NCI-H1048 (cell line): ENCODE measurements around the gene TTLL6.

Source experiments
- DNase-seq: peaks from one replicate; lab custom pipeline; 2025; lab: John Stamatoyannopoulos, UW

The TTLL6 gene

GRCh38 chr17:48737330-48738043, 79.5 kb downstream of the TTLL6 start:
- no peak for DNase-seq

DNA sequence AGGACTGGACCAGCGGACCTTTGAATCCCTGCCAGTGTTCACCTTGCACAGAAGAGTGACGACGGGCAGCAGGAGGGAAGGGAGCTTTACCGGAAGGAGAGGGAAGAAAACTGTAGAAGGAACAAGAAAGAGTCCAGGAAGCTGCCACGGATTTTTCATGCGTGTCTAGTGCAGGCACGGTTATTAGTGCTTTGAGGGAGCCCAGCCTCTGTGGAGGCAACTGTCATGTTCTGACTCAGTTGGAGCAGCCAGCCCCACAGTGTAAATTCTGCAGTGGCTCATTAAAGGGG, 82.0 kb downstream of the TTLL6 start:
- no peak for DNase-seq

DNA sequence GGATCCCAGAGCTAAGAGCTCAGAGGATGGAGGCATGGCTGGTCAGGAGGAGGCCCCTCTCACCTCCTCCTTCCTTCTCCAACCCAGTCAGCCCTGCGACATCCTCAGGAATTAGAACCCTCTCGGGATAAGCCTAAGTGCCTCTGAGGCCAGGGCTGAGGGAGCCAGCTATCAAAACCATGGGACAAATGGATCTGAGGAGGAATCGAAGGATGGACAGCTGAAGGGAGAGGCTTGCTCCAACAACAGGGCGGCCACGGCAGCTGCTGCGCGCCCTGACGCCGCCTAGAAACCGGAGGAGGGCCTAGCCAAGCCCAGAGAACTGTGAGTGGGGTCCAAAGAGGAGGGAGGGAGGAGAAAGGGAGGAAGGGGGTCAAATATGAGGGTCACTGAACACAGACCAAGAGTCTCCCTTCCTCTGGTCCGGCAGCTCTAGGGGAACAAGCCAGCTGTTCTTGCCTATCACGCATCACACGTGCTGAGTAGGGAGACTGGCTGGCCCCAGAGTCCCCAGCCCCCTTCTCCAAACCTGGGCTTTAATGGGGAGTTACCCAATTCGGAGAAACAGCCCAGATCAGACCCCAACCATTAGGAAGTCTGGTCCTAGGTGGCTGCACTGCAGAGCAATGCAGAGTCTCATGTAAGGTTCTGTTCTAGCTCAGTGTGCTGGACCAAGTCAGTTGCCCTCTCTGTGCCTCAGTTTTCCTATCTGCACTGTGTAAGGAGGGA, 82.5 kb downstream of the TTLL6 start:
- no peak for DNase-seq

- no peak for DNase-seq
Measured at GRCh38 chr17:48733632-48734328, 83.2 kb downstream of the TTLL6 start.

DNA sequence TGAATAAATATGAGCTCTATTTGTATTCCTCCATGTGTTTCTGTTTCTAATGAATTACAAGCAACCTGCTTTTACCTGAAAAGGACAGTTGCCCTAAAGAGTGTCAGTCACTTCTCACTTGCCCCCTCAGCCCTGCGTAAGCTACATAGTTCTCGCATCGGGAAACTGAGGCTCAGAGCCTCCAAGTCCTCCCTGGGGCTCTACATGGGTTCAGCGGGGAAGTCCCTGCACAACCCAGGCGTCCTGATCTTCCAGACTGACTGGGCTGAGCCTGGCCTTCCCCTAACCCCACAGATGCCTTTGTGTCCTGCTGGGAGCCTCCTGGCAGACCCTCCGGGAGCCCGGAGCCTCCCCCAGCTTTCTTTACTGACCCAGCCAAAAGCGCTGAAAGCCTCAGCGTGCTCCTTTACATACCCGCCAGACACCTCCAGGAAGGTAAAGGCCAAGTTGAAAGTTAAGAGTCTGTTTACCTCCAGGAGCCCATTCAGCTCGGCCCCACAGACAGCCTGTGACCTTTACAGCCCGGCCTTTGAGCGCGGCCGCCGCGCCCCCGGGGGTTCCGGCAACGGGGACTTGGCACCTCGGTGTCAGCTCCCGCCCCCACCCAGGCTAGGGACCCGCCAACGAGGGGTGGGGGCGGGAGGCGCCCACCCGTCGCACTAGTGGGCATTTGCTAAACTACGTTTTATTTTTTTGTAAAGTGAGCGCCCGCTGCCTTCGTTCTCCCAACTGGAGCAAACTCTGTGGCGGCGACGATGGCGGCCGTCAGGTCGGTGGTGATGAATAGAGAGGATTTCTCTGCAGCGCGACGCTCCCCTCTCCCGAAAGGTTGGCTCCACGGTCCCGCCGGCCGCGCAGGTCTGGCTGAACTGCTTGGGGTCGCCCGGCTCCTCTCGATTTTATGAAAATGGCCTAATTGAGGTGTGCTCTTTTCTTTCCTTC, 84.1 kb downstream of the TTLL6 start:
- no peak for DNase-seq

DNA sequence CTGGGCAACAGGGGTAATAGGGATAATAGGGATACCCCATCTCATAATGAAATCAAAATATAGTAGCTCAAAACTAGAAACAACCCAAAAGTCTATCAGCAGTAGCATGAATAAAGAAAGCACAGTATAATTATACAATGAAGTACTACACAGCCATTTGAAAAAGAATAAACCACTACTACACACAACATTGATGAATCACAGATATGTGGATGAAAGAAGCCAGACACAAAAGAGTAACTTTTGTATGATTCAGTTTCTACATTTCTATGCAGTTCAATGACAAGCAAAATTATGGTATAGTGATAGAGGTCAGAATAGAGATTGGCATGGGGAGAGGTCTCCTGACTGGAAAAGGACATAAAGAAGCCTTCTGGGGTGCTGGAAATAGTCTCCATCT, 85.7 kb downstream of the TTLL6 start:
- DNase-seq = no peak

DNA sequence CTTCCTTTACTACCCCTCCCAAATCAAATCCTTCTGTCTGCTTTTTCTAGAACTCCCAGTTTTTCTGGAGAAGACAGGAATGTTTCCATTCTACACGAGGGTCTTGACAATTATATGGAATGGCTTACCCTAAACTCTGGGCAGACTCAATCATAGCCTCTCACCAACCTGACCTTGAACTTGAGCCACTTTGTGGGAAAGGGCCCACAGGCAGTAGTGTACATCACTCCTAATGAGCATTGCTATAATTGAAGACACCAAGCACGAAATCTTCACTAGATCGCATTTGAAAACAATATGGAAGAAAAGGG, 86.8 kb downstream of the TTLL6 start:
- no peak for DNase-seq

- DNase-seq = no peak
Measured at GRCh38 chr17:48729335-48730239, 87.4 kb downstream of the TTLL6 start.

DNA sequence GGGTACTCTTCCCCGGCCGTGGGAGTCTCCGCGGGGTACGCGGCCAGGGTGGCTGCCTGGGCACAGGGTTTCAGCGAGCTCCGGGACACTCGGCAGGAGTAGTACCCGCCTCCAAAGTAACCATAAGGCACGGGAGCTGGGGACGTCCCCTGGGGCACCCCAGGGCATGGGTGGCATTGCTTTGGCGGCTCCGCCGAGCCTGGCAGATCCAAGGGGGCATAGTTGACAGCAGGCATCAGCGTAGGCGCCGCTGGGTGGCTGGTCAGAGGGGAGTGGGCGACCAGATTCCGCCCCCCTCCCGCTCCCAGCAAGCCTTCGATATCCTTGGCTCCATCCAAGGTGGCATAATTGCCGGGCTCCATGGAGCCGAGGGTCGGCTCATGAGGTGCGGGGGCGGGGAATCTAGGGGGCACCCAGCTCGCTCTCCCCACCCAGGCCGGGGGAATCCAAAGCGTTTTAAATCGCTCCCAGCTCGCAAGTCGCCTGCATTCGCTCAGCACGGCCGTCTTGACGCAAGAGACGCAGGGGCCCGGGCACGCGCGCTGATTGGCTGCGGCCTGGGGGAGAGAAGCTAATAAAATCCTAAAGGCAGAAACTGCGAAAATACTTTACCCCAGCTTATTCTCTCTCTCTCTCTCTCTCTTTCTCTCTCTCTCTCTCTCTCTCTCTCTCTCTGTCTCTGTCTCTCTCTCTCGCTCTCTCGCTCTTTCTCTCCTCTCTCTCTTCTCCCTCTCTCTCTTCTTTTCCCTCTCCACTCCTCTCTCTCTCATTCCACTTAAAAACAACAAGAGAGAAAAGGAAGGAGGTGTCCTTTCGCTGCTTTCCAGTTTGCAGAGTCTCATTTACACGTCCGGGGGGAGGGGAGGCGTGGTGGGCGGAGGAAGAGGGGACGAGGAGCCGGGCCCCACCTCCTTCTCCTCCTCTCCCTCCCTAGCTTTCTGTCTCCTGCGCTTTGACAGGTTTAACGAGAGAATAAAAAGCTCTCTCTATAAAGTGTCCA, 88.5 kb downstream of the TTLL6 start, which contains the start of gene HOXB13:
HOXB13 (minus strand) TSS at position 519 of the 1,000 bp plus-strand sequence; CDS start at position 362, 157 bp downstream.
- DNase-seq = no peak

DNA sequence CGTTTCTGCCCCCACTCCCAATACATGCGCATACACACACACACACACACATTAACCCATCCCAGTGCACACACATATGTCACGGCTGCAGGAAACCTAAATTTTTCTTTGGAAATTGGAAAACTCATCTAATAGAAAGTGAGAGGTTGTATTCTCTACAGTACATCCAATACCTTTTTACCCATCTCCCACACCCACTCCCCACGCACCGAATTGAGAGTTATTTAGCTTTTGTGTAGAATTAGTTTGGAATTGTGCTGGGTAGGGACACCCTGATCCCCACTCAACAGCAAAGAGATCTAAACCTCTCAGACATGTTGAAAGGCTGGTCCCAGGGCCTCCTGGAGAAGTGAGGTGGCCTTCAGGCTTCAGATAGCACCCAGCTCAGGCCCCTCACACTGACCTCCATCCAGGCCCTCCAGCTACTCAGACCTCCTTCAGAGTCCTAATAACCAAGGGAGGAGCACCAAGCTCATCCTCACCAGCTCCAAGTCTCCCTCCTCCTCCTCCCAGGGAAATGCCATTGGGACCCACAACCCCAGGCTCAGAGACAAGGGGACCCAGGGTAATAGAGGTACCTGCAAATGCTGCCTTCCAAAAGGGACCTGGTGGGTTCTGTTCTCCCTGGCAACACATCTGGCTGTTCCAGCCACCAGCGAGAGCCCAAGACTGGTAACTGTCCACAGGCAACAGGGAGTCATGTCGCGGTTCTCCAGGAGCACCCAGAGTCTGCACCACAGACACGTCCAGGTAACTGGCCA, 89.4 kb downstream of the TTLL6 start:
- DNase-seq = no peak

- DNase-seq = no peak
Measured at GRCh38 chr17:48726916-48727286, 90.1 kb downstream of the TTLL6 start.

DNA sequence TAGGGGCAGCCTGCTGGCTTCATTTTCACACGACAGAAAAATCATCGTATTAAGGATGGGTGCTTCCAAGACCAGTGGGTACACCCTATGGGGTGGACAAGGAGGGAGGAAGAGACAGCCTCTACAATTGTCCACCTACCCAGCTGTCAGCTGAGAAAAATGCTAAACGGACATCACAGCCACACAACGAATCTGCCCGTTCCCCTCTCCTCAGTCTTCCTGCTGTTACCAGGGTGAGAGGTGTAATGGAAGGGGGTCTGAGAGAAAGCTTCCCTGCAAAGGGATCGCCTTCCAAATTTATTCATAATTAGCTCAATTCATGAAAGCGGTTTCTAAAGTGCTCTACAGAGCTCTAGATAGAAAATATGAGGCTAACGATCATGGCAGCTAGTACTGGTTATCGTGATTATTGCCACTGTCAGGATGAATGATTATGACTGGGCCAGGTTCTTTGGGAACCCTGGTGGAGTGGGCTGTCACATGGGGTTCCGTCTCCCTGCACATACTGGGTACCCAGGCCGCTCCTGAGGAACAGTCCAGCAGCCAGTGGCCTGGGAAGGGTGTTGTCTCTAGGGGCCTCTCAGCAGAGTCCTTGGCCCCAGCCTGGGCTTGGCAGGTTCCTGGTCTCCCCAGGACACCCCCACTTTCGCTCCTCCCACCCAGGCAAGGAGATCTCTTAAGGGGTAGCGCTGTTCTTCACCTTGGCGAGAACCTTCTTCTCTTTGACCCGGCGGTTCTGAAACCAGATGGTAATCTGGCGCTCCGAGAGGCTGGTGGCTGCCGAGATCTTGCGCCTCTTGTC, 90.7 kb downstream of the TTLL6 start:
- no peak for DNase-seq

DNA sequence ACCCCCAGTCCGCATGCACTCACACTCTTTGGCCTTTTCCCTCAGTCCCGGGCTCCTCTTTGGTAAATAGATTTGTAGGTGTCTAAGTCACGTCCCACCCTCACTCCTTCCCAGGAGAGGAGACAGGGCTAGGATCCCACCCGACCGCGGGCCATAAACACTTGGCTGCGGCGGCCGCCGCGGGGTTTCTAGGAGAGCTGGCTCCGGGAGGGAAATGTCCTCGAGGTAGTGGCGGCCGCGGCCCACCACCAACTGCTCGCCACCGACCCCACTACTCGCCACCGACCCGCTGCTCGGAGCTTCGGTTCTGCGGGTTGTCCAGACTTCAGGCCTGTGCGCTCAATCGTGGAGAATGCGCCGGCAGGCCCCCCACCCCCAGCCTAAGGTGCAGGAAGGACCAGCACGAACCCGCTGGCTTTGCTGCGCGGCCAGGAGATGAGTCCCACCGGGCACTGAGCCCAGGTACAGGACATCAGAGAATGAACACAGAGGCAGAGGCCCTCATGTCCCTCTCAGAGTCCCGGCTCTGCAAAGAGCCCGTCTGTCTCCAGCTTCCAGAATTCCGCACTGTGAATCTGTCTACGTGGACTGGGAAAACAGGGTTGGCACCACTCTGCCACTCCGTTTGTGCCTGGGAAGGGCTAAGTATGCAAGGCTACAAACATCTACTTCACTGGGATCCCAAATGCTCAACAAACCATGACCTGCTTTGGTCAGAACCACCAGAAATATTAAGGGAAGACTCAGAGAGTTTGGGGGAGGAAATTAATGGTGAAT, 91.6 kb downstream of the TTLL6 start:
- DNase-seq = no peak

- no peak for DNase-seq
Measured at GRCh38 chr17:48725004-48725287, 92.1 kb downstream of the TTLL6 start.

- DNase-seq = no peak
Measured at GRCh38 chr17:48724251-48725003, 92.6 kb downstream of the TTLL6 start.

- DNase-seq = no peak
Measured at GRCh38 chr17:48723423-48724250, 93.4 kb downstream of the TTLL6 start.
